Calu3 (cell line): ENCODE results near the gene PRTG. TPM values are rescaled to one million over a fixed set of nuclear protein-coding genes. Genes with fewer than 3 reads are reported as not detected.

Experiments
- BruUV-seq: library from RNA; stranded (reverse); fragments of 400-500 nt; replicated peaks from 2 replicates; lab custom pipeline; 2021; lab: Mats Ljungman, UMichigan
- CTCF ChIA-PET: fragments of 300-600 bp; sonication (Branson Sonifier 250); formaldehyde crosslinking; loops from one replicate; lab custom pipeline; 2022; ENCODE audit warnings: antibody characterized with exemption; lab: Charles Lee
- DNase-seq: peaks from one replicate; pipeline ENCODE4 v3.0.0; 2022
- H3K27ac Mint-ChIP-seq: one replicate; pipeline ENCODE4 v1.8.0; 2022; ENCODE audit warnings: mixed read lengths; ENCODE audit not compliant: unreplicated experiment
- H3K27me3 Mint-ChIP-seq: one replicate; pipeline ENCODE4 v1.8.0; 2022; ENCODE audit warnings: mixed read lengths; ENCODE audit not compliant: unreplicated experiment
- H3K36me3 Mint-ChIP-seq: one replicate; pipeline ENCODE4 v1.8.0; 2022; ENCODE audit warnings: mild to moderate bottlenecking, moderate library complexity, mixed read lengths; ENCODE audit not compliant: insufficient read depth, unreplicated experiment
- H3K4me1 Mint-ChIP-seq: one replicate; pipeline ENCODE4 v1.8.0; 2022; ENCODE audit warnings: mild to moderate bottlenecking, low read depth, mixed read lengths; ENCODE audit not compliant: unreplicated experiment
- H3K4me3 Mint-ChIP-seq: one replicate; pipeline ENCODE4 v1.8.0; 2022; ENCODE audit warnings: mild to moderate bottlenecking, low read depth, moderate library complexity, mixed read lengths; ENCODE audit not compliant: unreplicated experiment
- H3K9me3 Mint-ChIP-seq: one replicate; pipeline ENCODE4 v1.8.0; 2022; ENCODE audit warnings: low read depth, mixed read lengths; ENCODE audit not compliant: unreplicated experiment
- CTCF ChIP-seq: fragments of 200-600 bp; IDR thresholded peaks from one replicate; pipeline ENCODE4 v1.8.0; 2022; ENCODE audit warnings: antibody characterized with exemption; ENCODE audit not compliant: unreplicated experiment
- intact Hi-C: fragments of 100-400 bp; cut with micrococcal nuclease; formaldehyde crosslinking; loops from one replicate; pipeline ENCODE4 v1.10.0; 2022; ENCODE audit not compliant: unreplicated experiment
- total RNA-seq: library from RNA; stranded (reverse); gene quantifications from 2 replicates; pipeline ENCODE4 v1.2.3, GENCODE V29; 2022

Gene PRTG
- total RNA-seq, 1 experiment from 2014 or later, result 12.0 TPM

GRCh38 chr15:55700876-55701275 is 42.1 kb downstream of the PRTG start:
- no peak for DNase-seq
- Mint-ChIP-seq H3K36me3 (no peaks in the 10 kb centered on the region), H3K9me3 (no peaks in the 10 kb centered on the region), H3K4me1 (peaks cover 18% of the 10 kb centered on the region), H3K4me3 (no peak overlapping the region), H3K27me3 (no peaks in the 10 kb centered on the region), H3K27ac (no peak overlapping the region)
- BruUV-seq, result no TSS peak
- no peak for TF ChIP-seq CTCF
- CTCF ChIA-PET, result no interaction called here
- intact Hi-C loops, result no loop called here

GRCh38 chr15:55698653-55699052 is 44.3 kb downstream of the PRTG start:
- DNase-seq, result no peak
- Mint-ChIP-seq H3K27me3 (no peaks in the 10 kb centered on the region), H3K27ac (no peak overlapping the region), H3K4me1 (peaks cover 24% of the 10 kb centered on the region), H3K9me3 (no peaks in the 10 kb centered on the region), H3K4me3 (no peak overlapping the region), H3K36me3 (no peaks in the 10 kb centered on the region)
- TF ChIP-seq CTCF, result no peak
- CTCF ChIA-PET, result no interaction called here
- intact Hi-C loops, result no loop called here
- no TSS peak for BruUV-seq

GRCh38 chr15:55696221-55696620 is 46.7 kb downstream of the PRTG start:
- TF ChIP-seq CTCF, result no peak
- Mint-ChIP-seq H3K27ac (no peak overlapping the region), H3K27me3 (no peaks in the 10 kb centered on the region), H3K9me3 (no peaks in the 10 kb centered on the region), H3K4me3 (no peak overlapping the region), H3K36me3 (no peaks in the 10 kb centered on the region), H3K4me1 (peaks cover 29% of the 10 kb centered on the region)
- intact Hi-C loops, result no loop called here
- no peak for DNase-seq
- BruUV-seq, result no TSS peak
- CTCF ChIA-PET, result no interaction called here

GRCh38 chr15:55695432-55695831 is 47.5 kb downstream of the PRTG start:
- Mint-ChIP-seq H3K4me3 (no peak overlapping the region), H3K27me3 (no peaks in the 10 kb centered on the region), H3K36me3 (no peaks in the 10 kb centered on the region), H3K9me3 (no peaks in the 10 kb centered on the region), H3K4me1 (peaks cover 29% of the 10 kb centered on the region), H3K27ac (no peak overlapping the region)
- no peak for TF ChIP-seq CTCF
- CTCF ChIA-PET, result no interaction called here
- no peak for DNase-seq
- intact Hi-C loops, result no loop called here
- BruUV-seq, result no TSS peak
